Keratinocyte (primary cell): Measurements from ENCODE around the gene TLL2. TPM values are rescaled to one million over a fixed set of nuclear protein-coding genes. Genes with fewer than 3 reads are reported as not detected.

Experiments used
- DNase-seq: peaks from one replicate; pipeline ENCODE4 v3.0.0-alpha.2; 2011; ENCODE audit warnings: low read depth, missing footprints, low spot score
- FAIRE-seq: peaks from 2 replicates; lab custom pipeline; 2011; peaks lifted over from hg19 to GRCh38; lab: Jason Lieb, UNC
- H2AFZ ChIP-seq: 2 replicates; pipeline ENCODE4 v1.6.0; 2012; ENCODE audit warnings: low read length, control low read depth, inconsistent platforms; ENCODE audit not compliant: control insufficient read depth
- H3K27ac ChIP-seq: 2 replicates; pipeline ENCODE4 v1.5.1; 2011; ENCODE audit warnings: low read length; ENCODE audit not compliant: control insufficient read depth, insufficient read depth
- H3K27me3 ChIP-seq: 3 replicates; pipeline ENCODE4 v1.6.0; 2011; ENCODE audit warnings: low read length; ENCODE audit not compliant: control insufficient read depth, insufficient read depth; ENCODE audit errors: extremely low read depth
- H3K36me3 ChIP-seq, 2 experiments: 2 replicates in 1 of 2; 3 replicates in 1 of 2; pipeline ENCODE4 v1.5.1; 2011; ENCODE audit warnings: low read length in 2 of 2, mild to moderate bottlenecking in 1 of 2; ENCODE audit not compliant: control insufficient read depth in 2 of 2, insufficient read depth in 2 of 2; ENCODE audit errors: extremely low read depth in 1 of 2
- H3K4me1 ChIP-seq: 3 replicates; pipeline ENCODE4 v1.5.1; 2011; ENCODE audit warnings: low read length; ENCODE audit not compliant: control insufficient read depth, insufficient read depth; ENCODE audit errors: extremely low read depth
- H3K4me2 ChIP-seq: 3 replicates; pipeline ENCODE4 v1.6.0; 2011; ENCODE audit warnings: low read depth, low read length; ENCODE audit not compliant: control insufficient read depth, insufficient read depth; ENCODE audit errors: extremely low read depth
- H3K4me3 ChIP-seq, 3 experiments: fragments of 200-600 bp in 1 of 3; sonication (generic) in 1 of 3; 2 replicates in 2 of 3; 3 replicates in 1 of 3; pipeline ENCODE4 v1.5.1; 2011 to 2016; ENCODE audit warnings: low read length in 3 of 3, mild to moderate bottlenecking in 3 of 3, control low read depth in 2 of 3, inconsistent platforms in 1 of 3, low read depth in 1 of 3, mixed read lengths in 1 of 3, mixed run types in 1 of 3, moderate library complexity in 1 of 3; ENCODE audit not compliant: control insufficient read depth in 2 of 3, insufficient read depth in 2 of 3; ENCODE audit errors: extremely low read depth in 1 of 3
- H3K79me2 ChIP-seq: 2 replicates; pipeline ENCODE4 v1.6.0; 2012; ENCODE audit warnings: low read length; ENCODE audit not compliant: control insufficient read depth, insufficient read depth
- H3K9ac ChIP-seq: 3 replicates; pipeline ENCODE4 v1.6.0; 2011; ENCODE audit warnings: low read length; ENCODE audit not compliant: control insufficient read depth, insufficient read depth; ENCODE audit errors: extremely low read depth
- H3K9me1 ChIP-seq: 3 replicates; pipeline ENCODE4 v1.6.0; 2011; ENCODE audit warnings: low read length; ENCODE audit not compliant: control insufficient read depth, insufficient read depth; ENCODE audit errors: extremely low read depth
- H3K9me3 ChIP-seq: 2 replicates; pipeline ENCODE4 v1.5.1; 2012; ENCODE audit warnings: low read depth, low read length; ENCODE audit not compliant: control insufficient read depth
- H4K20me1 ChIP-seq: 3 replicates; pipeline ENCODE4 v1.6.0; 2011; ENCODE audit warnings: low read length; ENCODE audit not compliant: control insufficient read depth, insufficient read depth; ENCODE audit errors: extremely low read depth
- CTCF ChIP-seq, 3 experiments: IDR thresholded peaks in 1 of 3; conservative IDR thresholded peaks in 1 of 3; optimal IDR thresholded peaks in 1 of 3; 2 replicates in 2 of 3; 3 replicates in 1 of 3; pipeline versions ENCODE3 to v1.5.1; 2011; ENCODE audit warnings: low read length in 3 of 3, mild to moderate bottlenecking in 3 of 3, moderate library complexity in 2 of 3, control low read depth in 1 of 3, inconsistent platforms in 1 of 3; ENCODE audit not compliant: insufficient read depth in 2 of 3; ENCODE audit errors: extremely low read depth in 1 of 3
- EZH2 ChIP-seq: IDR thresholded peaks from one replicate; pipeline ENCODE4 v1.6.1; 2012; ENCODE audit warnings: inconsistent platforms, mild to moderate bottlenecking, low read length, moderate library complexity
- dilution Hi-C: fragments of 300-500 bp; cut with MboI; formaldehyde crosslinking; loops from one replicate; pipeline ENCODE4 v1.7.0; 2020; ENCODE audit warnings: low sequenced_read_pairs; ENCODE audit not compliant: extremely low pct_ligation_motif_present
- polyA plus RNA-seq, 5 experiments: library from polyadenylated mRNA; depleted of rRNA in 3 of 5; stranded (reverse) in 3 of 5; stranded (forward) in 1 of 5; unstranded in 1 of 5; fragments of >200 nt; gene quantifications; 1 replicate in 1 of 5; 2 replicates in 3 of 5; 3 replicates in 1 of 5; pipeline versions ENCODE4 v1.2.1 to v1.2.3, GENCODE V29; 2011 to 2012; ENCODE audit warnings: missing spikeins in 2 of 5, low read depth in 1 of 5, low replicate concordance in 1 of 5

TLL2 gene
- polyA plus RNA-seq, 1 donor (not counting 4 experiments of a cell fraction or from before 2014, with no cell fraction given) = 0.83 TPM

- Histone ChIP-seq H3K4me2 (no peak overlapping the region), H4K20me1 (no peaks in the 10 kb centered on the region), H3K9me1 (no peaks in the 10 kb centered on the region), H2AFZ (no peak overlapping the region), H3K27me3 (peaks cover 29% of the 10 kb centered on the region), H3K27ac (no peak overlapping the region), H3K36me3 (no peaks in the 10 kb centered on the region), H3K4me3 (no peak overlapping the region), H3K4me1 (no peaks in the 10 kb centered on the region), H3K9me3 (no peaks in the 10 kb centered on the region), H3K9ac (no peak overlapping the region), H3K79me2 (no peaks in the 10 kb centered on the region)
- no peak for TF ChIP-seq CTCF (optimal IDR thresholded peaks at IDR 0.05 in 1 of 3, IDR thresholded peaks at IDR 0.05 in 1 of 3, conservative IDR thresholded peaks at IDR 0.05 in 1 of 3; ENCODE audit: extremely low read depth in 1 of 3, insufficient read depth in 2 of 3, low read length in 3 of 3)
- no peak for TF ChIP-seq EZH2
- DNase-seq (no peak), FAIRE-seq (no peak)
- dilution Hi-C loops = no loop called here
Measured at GRCh38 chr10:96400465-96400864, 113.3 kb downstream of the TLL2 start.

GRCh38 chr10:96397902-96398301 lies 115.8 kb downstream of the TLL2 start:
- Histone ChIP-seq H3K36me3 (no peaks in the 10 kb centered on the region), H3K27ac (no peak overlapping the region), H3K9me3 (no peaks in the 10 kb centered on the region), H3K9me1 (no peaks in the 10 kb centered on the region), H3K9ac (no peak overlapping the region), H4K20me1 (no peaks in the 10 kb centered on the region), H3K4me3 (no peak overlapping the region), H3K27me3 (peaks cover 49% of the 10 kb centered on the region), H2AFZ (no peak overlapping the region), H3K4me1 (no peaks in the 10 kb centered on the region), H3K4me2 (no peak overlapping the region), H3K79me2 (no peaks in the 10 kb centered on the region)
- FAIRE-seq = no peak
- dilution Hi-C loops = no loop called here
- no peak for TF ChIP-seq CTCF (optimal IDR thresholded peaks at IDR 0.05 in 1 of 3, IDR thresholded peaks at IDR 0.05 in 1 of 3, conservative IDR thresholded peaks at IDR 0.05 in 1 of 3; ENCODE audit: extremely low read depth in 1 of 3, insufficient read depth in 2 of 3, low read length in 3 of 3)
- TF ChIP-seq EZH2 = no peak
- DNase-seq = no peak
